HG02938 (cell line): ENCODE results near the gene CASP2.

Experiments
- ATAC-seq: cut with Tn5 transposase; IDR thresholded peaks from one replicate; pipeline ENCODE4 v1.9.1; 2021; ENCODE audit warnings: mild to moderate bottlenecking, moderate library complexity; ENCODE audit not compliant: unreplicated experiment

CASP2 gene

DNA sequence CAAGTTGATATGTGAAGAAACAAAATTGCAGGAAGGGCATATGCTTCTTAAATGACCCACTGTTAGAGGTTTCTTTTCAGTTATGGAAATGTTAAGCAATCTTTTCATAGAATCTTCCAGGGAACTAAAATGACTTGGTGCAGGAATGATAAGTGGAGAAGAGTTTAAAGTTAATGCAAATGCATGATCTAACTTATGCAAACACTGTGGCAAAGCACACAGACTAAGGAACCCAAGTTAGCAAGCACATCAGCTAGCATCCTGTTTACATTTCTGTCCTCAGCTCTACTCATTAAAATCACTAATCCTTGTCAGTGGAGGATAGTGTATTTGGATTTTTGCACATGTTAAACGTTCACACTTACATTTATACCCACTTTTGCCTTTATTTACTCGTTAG, 37.1 kb downstream of the CASP2 start:
- no peak for ATAC-seq

DNA sequence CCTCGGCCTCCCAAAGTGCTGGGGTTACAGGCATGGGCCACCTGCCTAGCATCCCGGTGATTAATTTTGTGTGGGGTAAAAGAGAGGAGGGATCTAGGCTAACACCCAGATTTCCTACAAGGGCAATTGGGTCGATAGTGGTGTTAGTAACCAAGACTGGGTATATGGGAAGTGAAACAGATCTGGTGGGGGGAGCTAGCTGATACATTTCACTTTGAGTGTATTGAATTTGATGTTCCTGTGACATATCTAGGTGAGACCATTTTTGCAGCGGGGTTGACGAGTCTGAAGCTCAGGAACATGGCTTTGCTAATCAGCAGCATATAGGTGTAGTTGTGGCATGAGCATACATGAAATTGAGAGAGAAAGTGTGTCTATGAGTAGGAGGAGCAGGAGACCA, 39.8 kb downstream of the CASP2 start:
- ATAC-seq = no peak

DNA sequence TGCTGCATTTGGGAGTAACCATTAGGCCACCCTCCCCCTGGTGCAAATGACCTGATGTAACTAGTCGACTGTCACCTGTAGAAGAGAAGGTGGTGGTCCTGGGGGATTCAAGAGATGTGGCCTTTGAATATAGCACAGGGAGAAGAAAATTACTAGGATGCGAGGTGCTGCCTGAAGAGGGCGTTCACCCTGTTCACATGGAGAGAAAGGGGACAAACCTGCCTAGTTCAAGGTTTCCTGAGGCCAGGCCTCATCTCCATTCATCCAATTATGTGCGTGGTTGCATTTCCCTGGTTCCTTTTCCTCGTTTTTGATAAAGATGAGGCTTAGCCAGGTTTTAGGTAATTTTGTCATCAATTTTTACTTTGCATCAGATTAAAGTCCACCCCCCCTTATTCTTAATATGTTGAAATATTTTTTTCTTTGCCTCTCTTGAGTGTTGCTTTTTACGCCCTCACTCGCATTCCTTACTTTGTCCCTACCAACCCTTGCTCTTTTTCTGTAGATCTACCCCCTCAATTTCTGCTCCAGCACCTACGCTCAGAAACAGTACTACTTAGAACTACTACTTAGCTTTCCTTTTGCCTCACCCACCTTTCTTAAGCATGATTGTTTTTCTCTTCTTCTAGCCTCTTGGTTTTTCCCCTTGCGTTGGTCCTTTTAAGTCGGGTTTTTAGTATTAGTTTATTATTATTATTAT, 41.5 kb downstream of the CASP2 start:
- no peak for ATAC-seq

DNA sequence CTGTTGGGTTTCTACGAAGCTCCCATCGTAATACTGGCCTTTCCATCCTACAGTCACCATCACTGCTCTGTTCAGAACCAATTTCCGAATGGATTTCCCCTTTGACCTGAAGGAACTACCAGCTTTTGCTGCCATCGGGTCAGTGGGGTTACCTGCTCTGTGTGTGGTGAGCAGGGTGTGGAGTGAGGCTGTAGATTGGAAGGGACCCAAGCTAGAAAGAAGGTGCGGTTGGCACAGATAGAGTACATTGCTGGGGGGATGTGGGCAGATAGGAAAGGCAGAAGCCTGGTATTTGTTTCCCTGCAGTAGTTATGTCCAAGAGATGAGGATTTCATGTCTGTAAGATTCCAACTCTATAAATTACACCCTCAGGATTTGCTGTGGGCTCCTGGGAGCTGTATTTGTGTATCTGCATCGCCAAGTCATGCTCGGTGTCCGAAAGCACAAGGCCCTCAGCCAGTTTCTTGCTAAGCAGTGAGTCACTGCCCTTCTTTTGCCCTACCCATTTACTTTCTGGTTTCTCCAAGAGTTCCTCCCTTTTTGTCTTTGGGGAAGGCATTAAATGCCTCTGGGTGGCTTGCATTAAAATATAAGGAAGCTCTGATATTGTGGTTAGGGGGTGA, 43.1 kb downstream of the CASP2 start:
- ATAC-seq = no peak

DNA sequence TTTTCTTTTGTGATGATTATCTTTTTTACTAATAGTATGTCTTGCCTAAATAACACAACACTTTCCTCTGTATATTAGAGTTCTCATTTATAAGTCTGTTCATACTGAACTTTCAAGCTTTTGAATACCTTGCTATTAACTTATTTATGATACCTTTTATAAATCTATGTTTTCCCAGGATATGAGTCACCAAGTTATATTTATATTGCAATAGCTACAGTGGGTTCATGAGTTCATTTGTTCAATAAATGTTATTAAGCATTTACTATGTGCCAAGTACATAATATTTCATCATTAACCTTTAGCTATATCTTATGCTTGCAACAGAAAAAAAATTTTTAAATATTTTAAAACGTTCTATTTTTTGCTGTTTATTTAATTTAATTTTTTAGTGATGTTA, 46.1 kb downstream of the CASP2 start:
- ATAC-seq = no peak

DNA sequence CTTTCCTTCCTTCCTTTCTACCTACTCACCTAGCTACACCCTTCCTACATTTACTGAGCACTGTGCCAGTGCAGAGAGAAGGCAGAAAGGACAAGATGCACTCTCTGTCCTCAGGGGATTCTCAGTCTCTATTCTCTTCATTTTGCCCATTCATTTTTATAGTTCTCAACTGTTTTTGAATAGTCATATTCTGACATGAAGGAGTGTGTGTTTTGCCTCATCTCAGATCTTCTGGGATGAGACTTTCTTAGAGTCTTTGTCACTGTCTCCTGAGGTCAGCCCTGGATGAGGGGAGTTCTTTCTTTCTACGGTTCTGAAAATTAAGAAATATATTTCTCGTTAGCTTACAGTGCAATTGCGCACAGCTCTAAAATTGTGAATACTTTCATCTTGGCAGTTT, 49.1 kb downstream of the CASP2 start:
- no peak for ATAC-seq

DNA sequence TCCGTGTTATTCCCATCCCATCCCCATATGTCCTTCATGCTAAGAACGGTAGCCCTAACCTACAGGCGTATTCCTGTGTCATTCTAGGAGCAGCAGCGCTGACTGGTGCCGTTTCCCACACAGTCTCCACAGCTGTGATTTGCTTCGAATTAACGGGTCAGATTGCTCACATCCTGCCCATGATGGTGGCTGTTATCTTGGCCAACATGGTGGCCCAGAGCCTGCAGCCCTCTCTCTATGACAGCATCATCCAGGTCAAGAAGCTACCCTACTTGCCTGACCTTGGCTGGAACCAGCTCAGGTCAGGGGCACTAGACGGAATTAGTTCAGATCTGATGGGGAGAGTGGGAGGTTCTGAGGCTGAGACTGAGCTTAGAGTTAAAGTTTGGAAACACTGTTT, 53.7 kb downstream of the CASP2 start:
- ATAC-seq = no peak

DNA sequence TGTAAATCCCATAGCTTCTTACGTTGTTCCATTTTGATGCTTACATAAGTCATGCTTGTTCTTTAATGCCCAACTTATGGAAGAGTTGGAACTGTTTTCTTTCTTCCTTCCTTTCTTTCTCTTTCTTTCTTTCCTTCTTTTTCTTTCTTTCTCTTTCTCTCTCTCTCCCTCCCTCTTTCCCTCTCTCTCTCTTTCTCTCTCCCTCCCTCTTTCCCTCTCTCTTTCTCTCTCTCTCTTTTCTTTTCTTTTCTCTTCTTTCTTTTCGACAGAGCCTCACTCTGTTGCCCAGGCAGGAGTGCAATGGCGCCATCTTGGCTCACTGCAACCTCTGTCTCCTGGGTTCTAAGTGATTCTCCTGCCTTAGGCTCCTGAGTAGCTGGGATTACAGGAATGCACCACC, 55.4 kb downstream of the CASP2 start:
- no peak for ATAC-seq

DNA sequence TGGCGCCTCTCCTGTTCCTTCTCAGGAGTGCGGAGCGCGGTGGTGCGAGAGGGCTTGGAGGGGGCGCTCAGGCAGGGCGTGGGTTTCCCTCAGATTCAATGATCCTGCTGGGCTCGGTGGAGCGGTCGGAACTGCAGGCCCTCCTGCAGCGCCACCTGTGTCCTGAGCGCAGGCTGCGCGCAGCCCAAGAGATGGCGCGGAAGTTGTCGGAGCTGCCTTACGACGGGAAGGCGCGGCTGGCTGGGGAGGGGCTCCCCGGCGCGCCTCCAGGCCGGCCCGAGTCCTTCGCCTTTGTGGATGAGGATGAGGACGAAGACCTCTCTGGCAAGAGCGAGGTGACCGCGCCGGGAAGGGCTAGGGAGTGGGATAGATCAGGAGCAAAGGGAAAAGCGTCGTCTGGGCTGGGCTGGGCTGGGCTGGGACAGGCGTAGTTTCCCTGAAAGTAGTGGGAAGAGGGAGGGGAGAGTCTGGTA, 57.3 kb downstream of the CASP2 start:
- peak; percentile 95 for ATAC-seq

DNA sequence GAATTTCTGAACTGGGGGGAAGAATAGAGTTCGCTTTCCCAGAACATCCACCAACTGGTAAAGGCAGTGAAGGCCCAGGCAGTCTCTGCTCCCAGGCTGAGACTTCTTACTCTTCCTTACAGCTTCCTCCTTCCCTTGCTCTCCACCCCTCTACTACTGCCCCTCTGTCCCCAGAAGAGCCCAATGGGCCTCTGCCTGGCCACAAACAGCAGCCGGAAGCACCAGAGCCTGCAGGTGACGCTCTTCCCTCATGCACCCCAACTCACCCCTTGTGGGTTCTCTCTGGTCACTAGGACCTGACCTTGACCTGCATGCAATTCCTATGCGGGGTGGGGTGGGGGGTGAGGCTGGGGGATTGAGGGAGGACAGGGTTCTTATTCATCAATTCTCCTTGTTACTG, 57.9 kb downstream of the CASP2 start:
- no peak for ATAC-seq

DNA sequence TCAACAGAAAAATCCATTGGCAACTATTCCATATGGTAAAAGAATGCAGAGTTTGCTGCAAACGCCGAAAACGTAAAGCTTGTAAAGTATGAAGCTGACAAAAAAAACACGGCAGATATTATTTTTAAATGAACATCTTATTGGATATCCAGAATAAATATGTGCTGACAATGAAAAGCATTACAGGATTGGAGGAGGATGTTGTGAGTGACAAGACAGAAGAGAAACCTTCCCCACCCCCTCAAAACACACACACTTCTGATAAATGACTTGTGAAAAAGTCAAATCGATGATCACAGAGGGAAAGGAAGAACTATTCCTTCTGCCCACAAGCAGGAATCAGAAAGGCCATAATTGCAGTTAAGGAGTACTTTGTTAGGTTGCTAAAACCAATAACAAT, 59.8 kb downstream of the CASP2 start:
- no peak for ATAC-seq

DNA sequence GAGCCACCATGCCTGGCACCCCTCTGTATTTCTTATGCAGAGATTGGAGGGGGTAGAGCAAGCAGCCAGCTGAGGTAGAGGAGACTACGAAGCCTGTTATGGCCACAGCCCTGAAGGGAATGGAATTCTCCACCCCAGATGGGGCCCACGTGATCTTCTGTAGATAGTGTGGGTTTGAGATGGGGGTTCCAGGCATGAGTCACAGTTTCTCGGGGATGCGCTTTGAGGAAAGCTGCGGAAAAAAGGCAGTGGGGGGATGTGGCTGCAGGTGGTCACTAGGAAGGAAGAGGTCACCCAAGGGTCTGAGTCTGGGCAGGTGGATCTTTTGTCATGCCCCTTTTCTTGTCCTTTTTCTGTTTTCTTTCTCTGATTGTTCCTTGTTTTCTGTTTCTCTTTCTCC, 62.9 kb downstream of the CASP2 start:
- ATAC-seq = no peak

DNA sequence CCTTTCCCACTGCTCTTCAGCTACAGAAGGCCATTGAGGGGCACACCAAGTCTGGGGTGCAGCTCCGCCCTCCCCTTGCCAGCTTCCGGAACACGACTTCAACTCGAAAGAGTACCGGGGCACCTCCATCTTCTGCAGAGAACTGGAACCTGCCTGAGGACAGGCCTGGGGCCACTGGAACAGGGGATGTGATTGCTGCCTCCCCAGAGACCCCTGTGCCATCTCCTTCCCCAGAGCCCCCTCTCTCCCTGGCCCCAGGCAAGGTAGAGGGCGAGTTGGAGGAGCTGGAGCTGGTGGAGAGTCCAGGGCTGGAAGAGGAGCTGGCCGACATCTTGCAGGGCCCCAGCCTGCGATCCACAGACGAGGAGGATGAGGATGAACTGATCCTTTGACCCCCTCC, 63.4 kb downstream of the CASP2 start:
- no peak for ATAC-seq

DNA sequence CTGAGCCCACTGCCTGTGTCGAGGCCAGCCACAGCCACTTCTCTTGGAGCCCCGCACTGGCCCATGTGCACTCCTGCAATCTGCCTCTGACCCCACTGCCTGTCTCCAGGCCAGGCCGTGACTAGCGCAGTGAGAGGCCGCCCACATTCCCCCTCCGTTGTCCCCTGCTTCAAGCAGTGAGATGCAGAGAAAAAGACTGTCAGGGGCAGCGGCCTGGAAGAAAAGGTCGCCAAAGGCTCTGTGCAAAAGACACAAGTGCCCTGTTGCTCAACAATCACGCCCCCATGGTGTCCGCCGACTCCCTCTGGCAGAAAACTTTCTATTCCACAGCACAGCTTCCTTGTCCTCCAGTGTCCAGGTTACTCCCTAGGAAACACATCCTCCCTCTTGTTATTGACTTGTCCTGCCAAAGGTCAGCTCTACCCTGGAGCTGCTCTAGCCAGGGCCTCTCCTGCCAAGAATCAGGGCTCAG, 64.4 kb downstream of the CASP2 start:
- no peak for ATAC-seq

DNA sequence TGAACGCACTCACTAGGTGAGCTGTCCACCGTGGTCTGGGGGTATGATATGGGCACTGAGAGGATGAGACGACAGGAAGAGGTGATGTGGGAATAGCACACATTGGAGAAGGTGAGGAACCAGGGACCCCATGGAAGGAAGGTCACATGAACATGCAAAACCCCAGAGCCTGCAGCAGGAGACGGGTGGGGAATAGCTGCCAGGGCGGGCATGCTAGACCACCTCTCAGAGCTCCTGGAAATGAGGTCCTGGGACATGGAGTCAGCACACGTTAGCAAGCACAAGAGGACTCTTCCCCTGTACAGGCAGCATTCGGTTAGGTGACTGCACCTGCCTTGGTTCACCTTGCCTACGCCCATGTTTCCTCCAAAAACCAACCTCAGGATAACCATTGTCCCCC, 66.2 kb downstream of the CASP2 start:
- ATAC-seq = no peak

DNA sequence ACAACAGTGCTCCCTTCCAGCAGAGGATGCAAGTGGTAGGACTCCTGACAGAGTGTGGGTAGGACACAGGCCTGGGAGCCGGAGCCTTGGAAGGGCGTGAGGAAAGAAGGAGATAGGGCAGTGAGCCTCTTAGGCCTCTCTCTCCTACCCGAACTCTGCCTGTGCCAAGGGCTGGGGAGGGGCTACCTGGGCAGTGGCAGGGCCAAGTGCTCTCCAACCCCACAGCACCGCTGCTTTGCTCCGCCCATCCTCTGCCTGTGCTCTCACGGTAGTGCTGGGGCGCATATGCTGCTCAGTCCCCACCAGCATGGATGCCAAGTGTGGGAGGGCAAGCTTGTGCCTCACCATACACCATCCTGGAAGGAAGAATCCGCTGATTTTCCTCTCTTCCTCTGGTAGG, 66.8 kb downstream of the CASP2 start:
- ATAC-seq = no peak

DNA sequence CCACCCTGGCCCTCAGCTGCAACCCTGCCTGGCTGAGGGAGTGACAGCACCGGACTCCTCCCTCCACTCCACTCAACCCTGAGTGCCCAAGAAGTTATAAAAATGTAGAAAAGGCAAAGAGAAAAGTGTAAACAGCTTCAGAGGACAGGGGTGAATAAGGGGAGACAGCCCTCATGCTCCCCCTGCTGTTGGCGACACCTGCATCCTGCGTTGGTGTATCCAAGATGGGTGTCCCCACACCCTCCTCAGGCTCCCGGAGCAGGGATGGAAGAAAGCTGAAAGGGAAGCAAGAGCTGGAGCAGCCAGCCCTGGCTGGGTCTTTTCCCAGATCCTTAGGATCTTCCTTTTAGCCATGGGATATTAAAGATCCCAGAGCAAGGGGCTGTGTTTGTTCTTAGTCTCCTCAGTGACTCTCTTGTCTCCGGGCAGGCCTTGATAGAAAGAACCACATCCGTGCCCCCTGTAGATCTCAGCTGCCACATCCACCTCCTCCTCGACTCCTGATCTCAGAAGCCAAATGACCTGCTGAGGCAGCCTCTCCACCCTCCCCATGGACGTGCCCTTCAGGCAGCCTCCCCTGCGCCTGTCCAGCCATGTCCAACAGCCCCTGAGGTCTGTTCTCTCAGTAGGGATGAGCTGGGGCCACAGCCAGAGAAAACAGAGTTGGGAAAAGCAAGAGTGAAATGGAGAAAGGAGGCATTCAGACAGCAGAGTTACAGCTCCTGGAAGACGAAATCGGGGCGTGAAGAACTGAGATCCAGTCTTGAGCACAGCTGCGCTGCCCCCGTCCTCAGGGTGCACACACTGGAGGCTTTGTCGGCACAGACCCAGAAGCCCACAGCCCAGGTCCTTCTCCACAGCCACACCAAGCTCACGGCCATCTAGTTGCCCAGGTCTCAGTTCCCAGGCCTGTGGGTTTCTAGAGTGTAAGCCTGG, 67.6 kb downstream of the CASP2 start:
- no peak for ATAC-seq

DNA sequence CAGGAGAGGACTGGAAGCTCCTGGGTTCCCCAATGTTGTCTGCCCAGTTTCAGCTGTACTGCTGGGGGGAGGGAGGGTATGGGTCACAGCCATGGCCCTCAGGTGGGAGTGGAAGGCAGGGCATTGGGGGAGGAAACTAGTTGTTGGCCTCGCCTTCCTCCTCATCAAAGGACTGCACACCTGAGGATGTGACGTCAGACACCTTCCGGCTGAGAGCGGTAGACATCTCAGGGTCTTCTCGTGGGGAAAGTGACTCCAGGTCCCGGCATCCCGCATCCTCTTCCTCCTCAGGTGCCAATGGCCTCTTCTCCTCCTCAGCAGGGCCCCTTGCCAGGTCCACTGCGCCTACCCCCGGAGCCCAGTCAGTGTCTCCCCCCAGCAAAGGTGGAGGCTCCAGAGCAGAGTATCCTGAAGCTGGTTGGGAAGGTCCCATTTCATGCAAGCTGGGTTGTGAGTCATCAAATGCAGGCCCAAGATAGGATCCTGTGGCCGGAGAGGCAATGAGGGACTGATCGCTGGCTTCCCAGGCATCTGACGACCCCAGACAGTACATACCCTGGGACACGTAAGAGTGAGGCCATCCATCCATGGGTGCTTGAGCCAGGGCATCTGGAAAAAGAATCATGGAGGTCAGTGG, 68.4 kb downstream of the CASP2 start:
- ATAC-seq = no peak
